Tongue (tissue), 1 donor: ENCODE results near the gene INTS12. TPM values are rescaled to one million over a fixed set of nuclear protein-coding genes. Genes with fewer than 3 reads are reported as not detected.

Experiments used
- total RNA-seq: library from RNA; depleted of rRNA; stranded (reverse); fragments of >200 nt; gene quantifications from one replicate; pipeline ENCODE4 v1.2.3, GENCODE V29; 2014

INTS12 gene
- total RNA-seq, 1 donor from 2014 or later, result 19.3 TPM

Other genes starting within 250 kb of the INTS12 start
- 157 TPM for gene PPA2, start 234.6 kb downstream of the INTS12 start, total RNA-seq
- 1.3 TPM for gene ARHGEF38, start 156.1 kb downstream of the INTS12 start, total RNA-seq
- 26.1 TPM for gene GSTCD, start 95 bp upstream of the INTS12 start, total RNA-seq
- gene NPNT, start 186.8 kb upstream of the INTS12 start, total RNA-seq, result 110 TPM